ENCODE results near the gene CREB5.

CREB5 gene

GRCh38 chr7:28684650-28685241, 272.4 kb downstream of the CREB5 start:
- no peak for DNase-seq (ENCODE audit: low read depth)

GRCh38 chr7:28685242-28685643, 272.9 kb downstream of the CREB5 start:
- DNase-seq (ENCODE audit: low read depth): no peak

GRCh38 chr7:28685644-28686417, 273.5 kb downstream of the CREB5 start:
- DNase-seq (ENCODE audit: low read depth): no peak

GRCh38 chr7:28686418-28686800, 274.1 kb downstream of the CREB5 start:
- no peak for DNase-seq (ENCODE audit: low read depth)

GRCh38 chr7:28687537-28687936, 275.2 kb downstream of the CREB5 start:
- no peak for DNase-seq (ENCODE audit: low read depth)

GRCh38 chr7:28688174-28688573, 275.9 kb downstream of the CREB5 start:
- DNase-seq (ENCODE audit: low read depth): no peak

- no peak for DNase-seq (ENCODE audit: low read depth)
Observed at GRCh38 chr7:28688651-28689050, 276.3 kb downstream of the CREB5 start.

- DNase-seq (ENCODE audit: low read depth): no peak
Observed at GRCh38 chr7:28695300-28696295, 283.3 kb downstream of the CREB5 start.

- DNase-seq (ENCODE audit: low read depth): no peak
Observed at GRCh38 chr7:28697913-28698563, 285.7 kb downstream of the CREB5 start.

- no peak for DNase-seq (ENCODE audit: low read depth)
Observed at GRCh38 chr7:28698840-28699239, 286.5 kb downstream of the CREB5 start.

- no peak for DNase-seq (ENCODE audit: low read depth)
Observed at GRCh38 chr7:28700096-28700495, 287.8 kb downstream of the CREB5 start.

GRCh38 chr7:28700790-28701203, 288.5 kb downstream of the CREB5 start:
- DNase-seq (ENCODE audit: low read depth): no peak

GRCh38 chr7:28701731-28702130, 289.4 kb downstream of the CREB5 start:
- DNase-seq (ENCODE audit: low read depth): no peak

GRCh38 chr7:28702171-28702570, 289.9 kb downstream of the CREB5 start:
- DNase-seq (ENCODE audit: low read depth): no peak

- no peak for DNase-seq (ENCODE audit: low read depth)
Observed at GRCh38 chr7:28703037-28703765, 290.9 kb downstream of the CREB5 start.

- no peak for DNase-seq (ENCODE audit: low read depth)
Observed at GRCh38 chr7:28704706-28705105, 292.4 kb downstream of the CREB5 start.

GRCh38 chr7:28705350-28705749, 293.0 kb downstream of the CREB5 start:
- no peak for DNase-seq (ENCODE audit: low read depth)

GRCh38 chr7:28706584-28706983, 294.3 kb downstream of the CREB5 start:
- DNase-seq (ENCODE audit: low read depth): no peak

GRCh38 chr7:28707291-28707690, 295.0 kb downstream of the CREB5 start:
- DNase-seq (ENCODE audit: low read depth): no peak

- no peak for DNase-seq (ENCODE audit: low read depth)
Observed at GRCh38 chr7:28708033-28708951, 296.0 kb downstream of the CREB5 start.

All from stimulated activated CD8-positive, alpha-beta memory T cell treated with anti-CD3 and anti-CD28 coated beads, Interleukin-7, amount 100 ng/mL, for 24 hours (primary cell).